ENCODE measurements around the gene CIDEC. TPM values are rescaled to one million over a fixed set of nuclear protein-coding genes. Genes with fewer than 3 reads are reported as not detected.
"Not testable (repeated sequence)": the region's sequence is repeated elsewhere in the genome, so short reads cannot be mapped to it uniquely, and the experiment has no call there.

Gene CIDEC
- total and polyA plus RNA-seq, 4 donors: 0.08 TPM; not detected in 3

- Histone ChIP-seq H3K36me3 (ENCODE audit: control insufficient read depth in 4 of 4, insufficient read depth in 4 of 4, low read length in 4 of 4) (peaks cover 0 to 10% (median 8%) of the 10 kb centered on the region in 4 donors), H3K9ac (ENCODE audit: insufficient read depth in 1 of 2, low read length in 2 of 2) (peak overlapping the region in 1 of 2 donors; percentile 47), H3K27ac (ENCODE audit: low read depth in 1 of 2, low read length in 1 of 2) (peak overlapping the region in 1 of 2 donors; percentile 80), H3K27me3 (ENCODE audit: control insufficient read depth in 3 of 3, insufficient read depth in 3 of 3, low read length in 2 of 3) (no peaks in the 10 kb centered on the region), H3K9me3 (ENCODE audit: control insufficient read depth in 4 of 4, insufficient read depth in 3 of 4, low read length in 3 of 4) (no peaks in the 10 kb centered on the region), H3K4me1 (ENCODE audit: control insufficient read depth in 5 of 5, insufficient read depth in 5 of 5, low read length in 5 of 5) (peaks cover 4 to 26% (median 14%) of the 10 kb centered on the region in 5 donors), H3K4me3 (no peak overlapping the region)
- 54 to 66% methylated on average over 4 of the region's 4 CpGs for WGBS, 2 donors
- no peak for TF ChIP-seq CTCF (IDR thresholded peaks at IDR 0.05; ENCODE audit: control extremely low read depth, extremely low read depth)
- ATAC-seq (ENCODE audit: insufficient read depth, low FRiP score) (peak; percentile 60), DNase-seq (peak in 2 of 3 donors; percentile 74 to 86)
Observed at GRCh38 chr3:9897408-9898372, 17.6 kb upstream of the CIDEC start.

DNA sequence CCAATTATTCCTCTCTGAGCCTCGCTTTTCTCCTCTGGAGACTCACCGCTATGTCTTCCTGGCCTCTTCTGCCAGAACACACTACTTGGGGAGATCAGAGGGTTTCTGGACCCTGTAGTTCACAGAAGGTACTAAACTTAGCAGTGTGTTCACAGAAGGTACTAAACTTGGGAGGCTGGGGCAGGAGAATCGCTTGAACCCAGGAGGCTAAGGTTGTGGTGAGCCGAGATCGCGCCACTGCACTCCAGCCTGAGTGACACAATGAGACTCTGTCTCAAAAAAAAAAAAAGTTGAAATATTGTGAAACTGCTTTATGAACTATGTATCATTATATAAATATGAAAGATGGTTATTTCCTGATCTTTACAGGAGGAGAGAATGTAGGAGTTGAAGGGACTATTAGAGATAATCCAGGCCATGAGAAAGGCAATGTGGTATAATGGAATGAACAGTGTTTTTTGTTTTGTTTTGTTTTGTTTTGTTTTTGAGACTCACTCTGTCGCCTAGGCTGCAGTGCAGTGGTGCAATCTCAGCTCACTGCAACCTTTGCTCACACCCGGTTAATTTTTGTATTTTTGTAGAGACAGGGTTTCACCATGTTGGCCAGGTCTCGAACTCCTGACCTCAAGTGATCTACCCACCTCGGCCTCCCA, 16.8 kb upstream of the CIDEC start:
- not testable (repeated sequence) for ATAC-seq (ENCODE audit: insufficient read depth, low FRiP score); H3K4me3 ChIP-seq; H3K27me3 ChIP-seq (ENCODE audit: control insufficient read depth in 3 of 3, insufficient read depth in 3 of 3, low read length in 2 of 3); DNase-seq; H3K9ac ChIP-seq (ENCODE audit: insufficient read depth in 1 of 2, low read length in 2 of 2); H3K27ac ChIP-seq (ENCODE audit: low read depth in 1 of 2, low read length in 1 of 2); H3K9me3 ChIP-seq (ENCODE audit: control insufficient read depth in 4 of 4, insufficient read depth in 3 of 4, low read length in 3 of 4)
- WGBS, 2 donors: 81 to 87% methylated on average over 10 of the region's 10 CpGs
- Histone ChIP-seq H3K4me1 (ENCODE audit: control insufficient read depth in 5 of 5, insufficient read depth in 5 of 5, low read length in 5 of 5) (peaks cover 4 to 20% (median 14%) of the 10 kb centered on the region in 5 donors), H3K36me3 (ENCODE audit: control insufficient read depth in 4 of 4, insufficient read depth in 4 of 4, low read length in 4 of 4) (peaks cover 0 to 14% (median 9%) of the 10 kb centered on the region in 4 donors)

DNA sequence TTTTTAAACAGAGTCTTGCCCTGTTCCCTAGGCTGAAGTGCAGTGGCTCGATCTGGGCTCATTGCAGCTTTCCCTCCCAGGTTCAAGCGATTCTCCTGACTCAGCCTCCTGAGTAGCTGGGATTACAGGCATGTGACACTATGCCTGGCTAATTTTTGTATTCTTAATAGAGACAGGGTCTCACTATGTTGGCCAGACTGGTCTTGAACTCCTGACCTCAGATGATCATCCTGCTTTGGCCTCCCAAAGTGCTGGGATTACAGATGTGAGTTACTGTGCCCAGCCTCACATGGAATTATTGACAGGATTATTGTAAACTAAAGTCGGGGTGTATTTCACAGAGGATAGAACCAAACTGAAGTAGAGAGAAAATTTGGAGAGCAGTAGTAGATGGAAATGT, 15.7 kb upstream of the CIDEC start:
- peaks cover 8 to 25% (median 14%) of the 10 kb centered on the region in 5 donors for H3K4me1 ChIP-seq (ENCODE audit: control insufficient read depth in 5 of 5, insufficient read depth in 5 of 5, low read length in 5 of 5)
- not testable (repeated sequence) for DNase-seq; H3K27ac ChIP-seq (ENCODE audit: low read depth in 1 of 2, low read length in 1 of 2); H3K9me3 ChIP-seq (ENCODE audit: control insufficient read depth in 4 of 4, insufficient read depth in 3 of 4, low read length in 3 of 4); H3K9ac ChIP-seq (ENCODE audit: insufficient read depth in 1 of 2, low read length in 2 of 2); ATAC-seq (ENCODE audit: insufficient read depth, low FRiP score); H3K4me3 ChIP-seq; H3K27me3 ChIP-seq (ENCODE audit: control insufficient read depth in 3 of 3, insufficient read depth in 3 of 3, low read length in 2 of 3)
- H3K36me3 ChIP-seq (ENCODE audit: control insufficient read depth in 4 of 4, insufficient read depth in 4 of 4, low read length in 4 of 4): peaks cover 0 to 14% (median 9%) of the 10 kb centered on the region in 4 donors
- WGBS, 2 donors: 96 to 100% methylated on average over 3 of the region's 3 CpGs

- DNase-seq (no peak), ATAC-seq (ENCODE audit: insufficient read depth, low FRiP score) (no peak)
- Histone ChIP-seq H3K36me3 (ENCODE audit: control insufficient read depth in 4 of 4, insufficient read depth in 4 of 4, low read length in 4 of 4) (peaks cover 0 to 14% (median 9%) of the 10 kb centered on the region in 4 donors), H3K27me3 (ENCODE audit: control insufficient read depth in 3 of 3, insufficient read depth in 3 of 3, low read length in 2 of 3) (no peaks in the 10 kb centered on the region), H3K4me1 (ENCODE audit: control insufficient read depth in 5 of 5, insufficient read depth in 5 of 5, low read length in 5 of 5) (peaks cover 8 to 20% (median 14%) of the 10 kb centered on the region in 5 donors), H3K9ac (ENCODE audit: insufficient read depth in 1 of 2, low read length in 2 of 2) (no peak overlapping the region), H3K4me3 (no peak overlapping the region), H3K9me3 (ENCODE audit: control insufficient read depth in 4 of 4, insufficient read depth in 3 of 4, low read length in 3 of 4) (no peaks in the 10 kb centered on the region), H3K27ac (ENCODE audit: low read depth in 1 of 2, low read length in 1 of 2) (no peak overlapping the region)
- TF ChIP-seq CTCF (IDR thresholded peaks at IDR 0.05; ENCODE audit: control extremely low read depth, extremely low read depth): no peak
- WGBS, 2 donors: 49 to 67% methylated on average over 1 of the region's 1 CpG
Observed at GRCh38 chr3:9893739-9894138, 13.7 kb upstream of the CIDEC start.
